ENCODE measurements around the gene VKORC1L1.

Gene VKORC1L1

GRCh38 chr7:65910237-65910636, 37.4 kb downstream of the VKORC1L1 start:
- Histone ChIP-seq H3K27ac (ENCODE audit: low read depth, low read length) (no peak overlapping the region), H3K4me3 (ENCODE audit: low read depth, low read length) (no peak overlapping the region), H3K79me2 (ENCODE audit: control insufficient read depth, insufficient read depth, low read length, unreplicated experiment) (peaks cover 4% of the 10 kb centered on the region), H2AFZ (ENCODE audit: low read length, unreplicated experiment) (no peak overlapping the region), H3K27me3 (ENCODE audit: insufficient read depth, low read length) (no peaks in the 10 kb centered on the region), H3K36me3 (ENCODE audit: insufficient read depth, low read length) (no peaks in the 10 kb centered on the region), H3K4me1 (ENCODE audit: control insufficient read depth, insufficient read depth, low read length, unreplicated experiment) (no peaks in the 10 kb centered on the region)

DNA sequence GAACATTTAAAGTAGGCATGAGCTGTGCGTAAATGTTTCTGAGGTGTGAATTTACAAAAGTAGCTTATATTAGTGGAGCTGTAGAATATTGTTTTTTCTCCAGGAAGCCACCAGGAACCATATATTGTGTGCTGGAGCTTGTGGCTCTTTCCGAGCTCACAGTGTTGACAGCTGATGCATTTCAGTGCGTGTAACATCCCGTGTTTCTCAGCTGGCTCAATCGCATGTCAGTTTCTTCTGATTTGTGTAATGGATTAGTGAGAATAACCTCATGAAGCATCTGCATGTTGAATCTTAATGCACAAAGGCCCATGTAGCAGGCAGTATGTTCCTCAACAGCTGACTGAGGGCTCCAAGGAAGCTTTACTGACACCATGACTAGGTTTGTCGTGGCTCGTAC, 39.4 kb downstream of the VKORC1L1 start:
- Histone ChIP-seq H3K4me3 (ENCODE audit: low read depth, low read length) (no peak overlapping the region), H2AFZ (ENCODE audit: low read length, unreplicated experiment) (no peak overlapping the region), H3K4me1 (ENCODE audit: control insufficient read depth, insufficient read depth, low read length, unreplicated experiment) (no peaks in the 10 kb centered on the region), H3K27me3 (ENCODE audit: insufficient read depth, low read length) (no peaks in the 10 kb centered on the region), H3K27ac (ENCODE audit: low read depth, low read length) (no peak overlapping the region), H3K79me2 (ENCODE audit: control insufficient read depth, insufficient read depth, low read length, unreplicated experiment) (peaks cover 4% of the 10 kb centered on the region), H3K36me3 (ENCODE audit: insufficient read depth, low read length) (no peaks in the 10 kb centered on the region)

DNA sequence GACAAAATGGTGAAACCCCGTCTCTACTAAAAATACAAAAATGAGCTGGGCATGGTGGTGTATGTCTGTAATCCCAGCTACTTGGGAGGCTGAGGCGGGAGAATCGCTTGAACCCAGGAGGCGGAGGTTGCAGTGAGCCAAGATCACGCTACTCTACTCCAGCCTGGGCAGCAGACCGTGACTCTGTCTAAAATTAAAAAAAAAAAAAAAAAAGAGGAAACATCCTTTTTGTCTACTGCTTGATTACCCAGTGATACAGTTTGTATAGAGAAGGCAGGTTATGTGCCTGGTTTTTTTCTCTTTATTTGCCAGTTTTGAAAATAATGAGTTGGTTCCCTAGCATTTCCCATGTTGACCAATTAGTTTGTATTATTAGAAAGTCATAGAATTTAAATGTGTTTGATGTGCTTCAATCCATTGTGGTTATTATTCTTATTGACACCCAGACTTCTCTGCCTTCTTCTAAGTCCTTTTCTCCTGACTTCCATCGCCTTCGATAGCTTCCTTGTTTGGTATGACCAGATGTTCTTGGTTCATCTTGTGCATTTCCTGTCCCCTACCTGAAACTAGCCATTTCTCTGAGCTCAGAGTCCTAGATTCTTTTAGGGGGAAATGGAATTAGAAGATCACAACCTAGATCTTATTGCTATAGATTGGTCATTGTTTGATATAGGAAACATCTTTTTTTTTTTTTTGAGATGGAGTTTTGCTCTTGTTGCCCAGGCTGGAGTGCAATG, 43.2 kb downstream of the VKORC1L1 start:
- Histone ChIP-seq H3K27me3 (ENCODE audit: insufficient read depth, low read length) (no peaks in the 10 kb centered on the region), H3K79me2 (ENCODE audit: control insufficient read depth, insufficient read depth, low read length, unreplicated experiment) (peaks cover under 1% of the 10 kb centered on the region), H3K4me1 (ENCODE audit: control insufficient read depth, insufficient read depth, low read length, unreplicated experiment) (no peaks in the 10 kb centered on the region), H3K27ac (ENCODE audit: low read depth, low read length) (no peak overlapping the region), H2AFZ (ENCODE audit: low read length, unreplicated experiment) (no peak overlapping the region), H3K36me3 (ENCODE audit: insufficient read depth, low read length) (no peaks in the 10 kb centered on the region), H3K4me3 (ENCODE audit: low read depth, low read length) (no peak overlapping the region)

DNA sequence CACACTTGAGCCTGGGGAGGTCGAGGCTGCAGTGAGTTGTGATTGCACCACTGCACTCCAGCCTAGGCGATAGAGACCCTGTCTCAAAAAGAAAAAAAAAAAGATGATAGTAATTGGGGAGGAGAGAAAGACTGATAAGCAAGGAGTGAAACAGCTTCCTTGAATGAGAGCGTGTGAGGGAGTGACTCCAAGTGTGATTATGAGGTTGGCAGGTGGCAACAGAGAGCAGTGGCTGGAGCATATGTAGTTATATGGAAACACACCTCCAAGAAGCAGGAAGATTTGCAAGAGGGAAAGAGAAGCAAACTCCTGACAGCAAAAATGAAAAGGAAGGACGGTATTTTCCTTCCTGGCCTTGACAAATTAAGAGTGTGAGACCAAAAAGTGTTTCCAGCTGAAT, 50.4 kb downstream of the VKORC1L1 start:
- Histone ChIP-seq H3K79me2 (ENCODE audit: control insufficient read depth, insufficient read depth, low read length, unreplicated experiment) (peaks cover 8% of the 10 kb centered on the region), H3K36me3 (ENCODE audit: insufficient read depth, low read length) (no peaks in the 10 kb centered on the region), H3K27ac (ENCODE audit: low read depth, low read length) (no peak overlapping the region), H3K4me3 (ENCODE audit: low read depth, low read length) (no peak overlapping the region), H3K27me3 (ENCODE audit: insufficient read depth, low read length) (no peaks in the 10 kb centered on the region), H2AFZ (ENCODE audit: low read length, unreplicated experiment) (no peak overlapping the region), H3K4me1 (ENCODE audit: control insufficient read depth, insufficient read depth, low read length, unreplicated experiment) (no peaks in the 10 kb centered on the region)

- Histone ChIP-seq H3K27me3 (ENCODE audit: insufficient read depth, low read length) (no peaks in the 10 kb centered on the region), H3K4me3 (ENCODE audit: low read depth, low read length) (no peak overlapping the region), H3K4me1 (ENCODE audit: control insufficient read depth, insufficient read depth, low read length, unreplicated experiment) (no peaks in the 10 kb centered on the region), H3K36me3 (ENCODE audit: insufficient read depth, low read length) (no peaks in the 10 kb centered on the region), H3K27ac (ENCODE audit: low read depth, low read length) (no peak overlapping the region), H3K79me2 (ENCODE audit: control insufficient read depth, insufficient read depth, low read length, unreplicated experiment) (peaks cover 8% of the 10 kb centered on the region), H2AFZ (ENCODE audit: low read length, unreplicated experiment) (no peak overlapping the region)
These were observed 51.3 kb downstream of the VKORC1L1 start for GRCh38 chr7:65924193-65924592.

GRCh38 chr7:65925040-65925439, 52.2 kb downstream of the VKORC1L1 start:
- Histone ChIP-seq H3K27ac (ENCODE audit: low read depth, low read length) (no peak overlapping the region), H3K79me2 (ENCODE audit: control insufficient read depth, insufficient read depth, low read length, unreplicated experiment) (peaks cover 8% of the 10 kb centered on the region)

GRCh38 chr7:65926588-65926987, 53.7 kb downstream of the VKORC1L1 start:
- Histone ChIP-seq H3K79me2 (ENCODE audit: control insufficient read depth, insufficient read depth, low read length, unreplicated experiment) (peaks cover 16% of the 10 kb centered on the region), H2AFZ (ENCODE audit: low read length, unreplicated experiment) (no peak overlapping the region), H3K4me1 (ENCODE audit: control insufficient read depth, insufficient read depth, low read length, unreplicated experiment) (no peaks in the 10 kb centered on the region), H3K27ac (ENCODE audit: low read depth, low read length) (no peak overlapping the region), H3K4me3 (ENCODE audit: low read depth, low read length) (no peak overlapping the region), H3K27me3 (ENCODE audit: insufficient read depth, low read length) (no peaks in the 10 kb centered on the region), H3K36me3 (ENCODE audit: insufficient read depth, low read length) (no peaks in the 10 kb centered on the region)

More at GRCh38 chr7:65925040-65925439, 52.2 kb downstream of the VKORC1L1 start:
- no peaks in the 10 kb centered on the region for H3K27me3 ChIP-seq (ENCODE audit: insufficient read depth, low read length)
- H3K4me3 ChIP-seq (ENCODE audit: low read depth, low read length) = no peak overlapping the region
- H3K36me3 ChIP-seq (ENCODE audit: insufficient read depth, low read length) = no peaks in the 10 kb centered on the region
- no peaks in the 10 kb centered on the region for H3K4me1 ChIP-seq (ENCODE audit: control insufficient read depth, insufficient read depth, low read length, unreplicated experiment)
- H2AFZ ChIP-seq (ENCODE audit: low read length, unreplicated experiment) = no peak overlapping the region

- Histone ChIP-seq H3K79me2 (ENCODE audit: control insufficient read depth, insufficient read depth, low read length, unreplicated experiment) (peaks cover 17% of the 10 kb centered on the region), H3K4me3 (ENCODE audit: low read depth, low read length) (no peak overlapping the region), H2AFZ (ENCODE audit: low read length, unreplicated experiment) (no peak overlapping the region), H3K36me3 (ENCODE audit: insufficient read depth, low read length) (no peaks in the 10 kb centered on the region), H3K27ac (ENCODE audit: low read depth, low read length) (no peak overlapping the region), H3K27me3 (ENCODE audit: insufficient read depth, low read length) (no peaks in the 10 kb centered on the region), H3K4me1 (ENCODE audit: control insufficient read depth, insufficient read depth, low read length, unreplicated experiment) (no peaks in the 10 kb centered on the region)
These were observed 54.9 kb downstream of the VKORC1L1 start for GRCh38 chr7:65927489-65928448.

DNA sequence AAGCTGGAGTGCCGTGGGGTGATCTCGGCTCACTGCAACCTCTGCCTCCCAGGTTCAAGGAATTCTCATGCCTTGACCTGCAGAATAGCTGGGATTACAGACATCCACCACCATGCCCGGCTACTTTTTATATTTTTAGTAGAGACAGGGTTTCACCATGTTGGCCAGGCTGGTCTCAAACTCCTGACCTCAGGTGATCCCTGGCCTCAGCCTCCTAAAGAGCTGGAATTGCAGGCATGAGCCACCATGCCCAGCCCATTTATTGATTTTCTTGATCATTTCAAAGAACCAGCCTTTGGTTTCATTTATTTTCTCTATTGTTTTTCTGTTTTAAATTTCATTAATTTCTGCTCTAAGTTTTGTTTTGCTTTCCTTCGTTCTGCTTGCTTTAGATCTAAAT, 58.8 kb downstream of the VKORC1L1 start:
- no peak overlapping the region for H3K4me3 ChIP-seq (ENCODE audit: low read depth, low read length)
- no peak overlapping the region for H3K27ac ChIP-seq (ENCODE audit: low read depth, low read length)
- no peaks in the 10 kb centered on the region for H3K4me1 ChIP-seq (ENCODE audit: control insufficient read depth, insufficient read depth, low read length, unreplicated experiment)
- H3K36me3 ChIP-seq (ENCODE audit: insufficient read depth, low read length) = no peaks in the 10 kb centered on the region
- peaks cover 19% of the 10 kb centered on the region for H3K79me2 ChIP-seq (ENCODE audit: control insufficient read depth, insufficient read depth, low read length, unreplicated experiment)
- H3K27me3 ChIP-seq (ENCODE audit: insufficient read depth, low read length) = no peaks in the 10 kb centered on the region
- no peak overlapping the region for H2AFZ ChIP-seq (ENCODE audit: low read length, unreplicated experiment)

DNA sequence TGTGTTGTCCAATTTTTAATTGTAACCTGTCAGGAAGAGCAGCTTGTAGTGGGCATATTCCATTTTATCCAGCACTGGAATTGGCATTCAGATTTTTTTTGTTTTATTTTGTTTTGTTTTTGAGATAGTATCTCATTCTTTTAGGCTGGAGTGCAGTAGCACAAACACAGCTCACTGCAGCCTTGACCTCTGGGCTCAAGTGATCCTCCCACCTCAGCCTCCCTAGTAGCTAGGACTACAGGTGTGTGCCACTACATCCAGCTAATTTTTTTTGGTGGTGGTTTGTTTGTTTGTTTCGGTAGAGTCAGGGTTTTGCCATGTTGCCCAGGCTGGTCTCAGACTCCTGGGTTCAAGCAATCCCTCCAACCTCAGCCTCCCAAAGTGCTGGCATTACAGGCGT, 64.4 kb downstream of the VKORC1L1 start:
- Histone ChIP-seq H2AFZ (ENCODE audit: low read length, unreplicated experiment) (no peak overlapping the region), H3K4me3 (ENCODE audit: low read depth, low read length) (no peak overlapping the region), H3K36me3 (ENCODE audit: insufficient read depth, low read length) (no peaks in the 10 kb centered on the region), H3K4me1 (ENCODE audit: control insufficient read depth, insufficient read depth, low read length, unreplicated experiment) (no peaks in the 10 kb centered on the region), H3K27ac (ENCODE audit: low read depth, low read length) (no peak overlapping the region), H3K27me3 (ENCODE audit: insufficient read depth, low read length) (no peaks in the 10 kb centered on the region), H3K79me2 (ENCODE audit: control insufficient read depth, insufficient read depth, low read length, unreplicated experiment) (peaks cover 13% of the 10 kb centered on the region)
